Smooth muscle cell of the pulmonary artery (primary cell): Measurements from ENCODE around the gene TMEM222. TPM values are rescaled to one million over a fixed set of nuclear protein-coding genes. Genes with fewer than 3 reads are reported as not detected.

Experiments
- total RNA-seq: library from RNA; depleted of rRNA; stranded (reverse); fragments of >200 nt; gene quantifications from 2 replicates; pipeline ENCODE4 v1.2.3, GENCODE V29; 2014

TMEM222 gene
- total RNA-seq, result 26.3 and 34.8 TPM in 2 replicates

GRCh38 chr1:27321813-27322568 lies at the start of gene TMEM222:
Gene TMEM222, plus strand, starts transcription at chr1:27322163. Its CDS starts 35 bp downstream, at chr1:27322198.

DNA sequence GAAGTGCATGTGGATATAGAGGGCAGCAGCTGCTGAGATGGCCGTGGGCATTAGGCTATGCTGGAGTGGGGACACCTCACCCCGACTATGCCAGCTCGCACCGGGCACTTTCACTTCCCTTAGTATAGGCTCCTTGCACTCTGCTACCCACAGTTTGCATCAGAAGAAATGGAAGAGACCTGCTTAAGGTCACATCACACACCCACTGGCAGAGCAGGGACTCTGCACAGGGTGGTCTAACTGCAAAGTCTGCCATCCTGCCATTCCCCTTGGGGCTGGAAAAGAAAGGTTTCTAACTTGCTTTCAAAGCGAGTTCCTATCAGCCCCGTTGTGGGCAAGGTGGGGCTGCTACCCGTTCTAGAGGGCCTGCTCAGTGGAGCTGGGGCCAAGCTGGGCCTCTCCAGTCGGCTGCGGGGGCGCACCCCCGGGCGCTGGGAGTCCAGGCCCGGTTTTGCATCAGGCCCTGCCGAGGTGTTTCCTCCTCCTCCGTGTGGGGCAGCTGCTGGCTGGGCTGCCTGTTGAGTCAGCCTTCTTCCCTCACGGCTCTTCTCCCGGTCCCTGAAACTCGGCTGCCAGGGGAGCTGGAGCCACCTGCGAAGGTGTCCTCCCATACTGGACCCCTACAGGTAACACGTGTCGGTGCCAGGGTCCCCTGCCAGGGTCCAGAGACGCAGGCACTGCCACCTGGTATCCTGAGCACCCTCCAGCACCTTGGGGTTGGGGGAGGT lies 19.7 kb downstream of the TMEM222 start, which contains the start of gene SYTL1:
SYTL1 (plus strand) TSS at position 498 of the 728 bp plus-strand sequence. CDS start 3,313 bp downstream, outside the sequence.

GRCh38 chr1:27366411-27367159 lies 44.6 kb downstream of the TMEM222 start, which contains the start of gene MAP3K6:
Gene MAP3K6, minus strand, starts transcription at chr1:27366961. Its CDS starts 364 bp downstream, at chr1:27366597.

DNA sequence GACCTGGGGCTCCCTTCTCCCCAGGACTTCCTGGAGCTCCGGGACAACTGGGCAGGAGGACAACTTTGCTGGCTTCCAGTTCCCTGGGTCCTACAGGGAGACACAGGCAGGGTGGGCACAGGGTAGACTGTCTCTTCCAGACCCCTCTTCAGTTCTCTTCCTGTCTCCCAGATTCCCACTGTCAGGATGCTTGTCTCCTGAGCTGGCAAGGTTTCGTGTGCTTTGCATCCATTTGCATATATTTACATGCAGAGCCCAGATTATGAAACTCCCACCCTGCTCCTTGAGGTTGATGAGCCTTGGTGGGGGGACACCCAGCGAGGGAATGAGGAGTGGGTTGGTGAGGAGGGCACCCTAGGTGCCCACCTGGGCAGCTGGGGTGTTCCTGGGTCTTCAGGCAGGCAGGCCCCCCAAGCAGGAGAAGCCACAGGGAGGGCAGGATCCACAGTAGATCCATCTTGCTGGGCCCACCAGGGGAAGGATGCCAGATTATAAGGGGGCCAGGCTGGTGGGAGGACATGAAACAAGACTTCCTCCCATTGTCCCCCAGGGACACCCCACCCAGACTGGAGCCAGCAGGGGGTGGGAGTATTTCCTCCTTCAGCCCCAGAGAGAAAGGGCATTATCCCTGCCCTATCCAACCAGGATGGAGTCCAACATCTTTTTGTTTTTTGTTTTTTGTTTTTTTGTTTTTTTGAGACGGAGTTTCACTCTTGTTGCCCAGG lies 52.6 kb downstream of the TMEM222 start, which contains the start of gene FCN3:
FCN3 (minus strand) TSS at position 463 of the 725 bp plus-strand sequence; CDS start at position 457, 6 bp downstream.

GRCh38 chr1:27383039-27383605 lies 61.2 kb downstream of the TMEM222 start, which contains the start of gene CD164L2:
Gene CD164L2, minus strand, starts transcription at chr1:27383333. Its CDS starts 94 bp downstream, at chr1:27383239.

Other genes starting within 250 kb of the TMEM222 start
- gene SLC9A1, start 167.0 kb upstream of the TMEM222 start, total RNA-seq, result 18.7 and 30.3 TPM in 2 replicates
- 40.5 and 47.3 TPM in 2 replicates for gene WDTC1, start 87.5 kb upstream of the TMEM222 start, total RNA-seq
- gene SYTL1, start 19.9 kb downstream of the TMEM222 start, total RNA-seq, result 0.07 TPM in 2 replicates
- gene MAP3K6, start 44.8 kb downstream of the TMEM222 start, total RNA-seq, result 23.5 and 28.3 TPM in 2 replicates
- gene FCN3, start 52.7 kb downstream of the TMEM222 start, total RNA-seq, result not detected in 2 replicates
- not detected in 2 replicates for gene CD164L2, start 61.2 kb downstream of the TMEM222 start, total RNA-seq
- 0.20 and 0.50 TPM in 2 replicates for gene GPR3, start 70.5 kb downstream of the TMEM222 start, total RNA-seq
- gene WASF2, start 168.0 kb downstream of the TMEM222 start, total RNA-seq, result 42.7 and 48.8 TPM in 2 replicates